Gastrocnemius medialis (tissue), 4 donors: ENCODE data around the gene STK17B.

Experiments used
- POLR2A ChIP-seq, 2 donors: fragments of 450-650 bp; IDR thresholded peaks; one replicate each; pipeline ENCODE4 v1.6.1; 2017; ENCODE audit warnings: antibody characterized with exemption in 2 of 2, mild to moderate bottlenecking in 2 of 2, moderate library complexity in 2 of 2
- TF ChIP-seq, protein P1 (sequence below), 5 experiments: fragments of 450-650 bp in 3 of 5; fragments of 200-600 bp in 2 of 5; sonication (generic) in 2 of 5; IDR thresholded peaks in 4 of 5; conservative IDR thresholded peaks in 1 of 5; 1 replicate in 4 of 5; 2 replicates in 1 of 5; pipeline ENCODE4 v1.5.1; 2016 to 2019; ENCODE audit warnings: antibody characterized with exemption in 5 of 5, mild to moderate bottlenecking in 3 of 5, moderate library complexity in 3 of 5

DNA sequence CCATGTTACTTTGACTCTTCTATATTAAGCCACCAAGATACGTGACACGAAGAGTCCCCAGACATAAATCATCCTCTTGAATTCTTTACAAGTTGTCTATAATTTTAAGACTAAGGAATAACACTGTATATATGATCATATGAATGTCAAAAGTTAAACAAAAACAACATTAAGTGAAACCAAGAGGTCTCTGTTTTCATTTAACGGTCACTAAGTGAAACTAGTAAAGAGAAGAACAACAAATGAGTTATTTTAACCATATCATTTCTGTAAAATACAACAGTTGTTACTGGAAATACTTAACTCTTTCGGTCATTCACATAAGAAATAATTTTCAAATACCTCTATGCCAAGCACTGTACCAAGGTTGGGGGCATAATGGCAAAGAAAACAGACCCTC, 45.7 kb upstream of the STK17B start:
- no peak for TF ChIP-seq POLR2A (IDR thresholded peaks at IDR 0.05)
- TF ChIP-seq, protein P1, sequence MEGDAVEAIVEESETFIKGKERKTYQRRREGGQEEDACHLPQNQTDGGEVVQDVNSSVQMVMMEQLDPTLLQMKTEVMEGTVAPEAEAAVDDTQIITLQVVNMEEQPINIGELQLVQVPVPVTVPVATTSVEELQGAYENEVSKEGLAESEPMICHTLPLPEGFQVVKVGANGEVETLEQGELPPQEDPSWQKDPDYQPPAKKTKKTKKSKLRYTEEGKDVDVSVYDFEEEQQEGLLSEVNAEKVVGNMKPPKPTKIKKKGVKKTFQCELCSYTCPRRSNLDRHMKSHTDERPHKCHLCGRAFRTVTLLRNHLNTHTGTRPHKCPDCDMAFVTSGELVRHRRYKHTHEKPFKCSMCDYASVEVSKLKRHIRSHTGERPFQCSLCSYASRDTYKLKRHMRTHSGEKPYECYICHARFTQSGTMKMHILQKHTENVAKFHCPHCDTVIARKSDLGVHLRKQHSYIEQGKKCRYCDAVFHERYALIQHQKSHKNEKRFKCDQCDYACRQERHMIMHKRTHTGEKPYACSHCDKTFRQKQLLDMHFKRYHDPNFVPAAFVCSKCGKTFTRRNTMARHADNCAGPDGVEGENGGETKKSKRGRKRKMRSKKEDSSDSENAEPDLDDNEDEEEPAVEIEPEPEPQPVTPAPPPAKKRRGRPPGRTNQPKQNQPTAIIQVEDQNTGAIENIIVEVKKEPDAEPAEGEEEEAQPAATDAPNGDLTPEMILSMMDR (IDR thresholded peaks at IDR 0.05 in 4 of 5, conservative IDR thresholded peaks at IDR 0.05 in 1 of 5) = no peak
